HG03457 (cell line): ENCODE measurements around the gene CD70.
A peak's percentile ranks its signal among the peaks of the same experiment; 100 is the strongest.
"Not testable (repeated sequence)": the region's sequence is repeated elsewhere in the genome, so short reads cannot be mapped to it uniquely, and the experiment has no call there.

Source experiments
- ATAC-seq: cut with Tn5 transposase; IDR thresholded peaks from one replicate; pipeline ENCODE4 v1.9.1; 2021; ENCODE audit warnings: moderate number of reproducible peaks; ENCODE audit not compliant: unreplicated experiment

Gene CD70

GRCh38 chr19:6590827-6591319 is at the start of gene CD70:
Gene CD70, minus strand, starts transcription at chr19:6591150. Its CDS starts 148 bp downstream, at chr19:6591002.
- ATAC-seq: peak; percentile 41

DNA sequence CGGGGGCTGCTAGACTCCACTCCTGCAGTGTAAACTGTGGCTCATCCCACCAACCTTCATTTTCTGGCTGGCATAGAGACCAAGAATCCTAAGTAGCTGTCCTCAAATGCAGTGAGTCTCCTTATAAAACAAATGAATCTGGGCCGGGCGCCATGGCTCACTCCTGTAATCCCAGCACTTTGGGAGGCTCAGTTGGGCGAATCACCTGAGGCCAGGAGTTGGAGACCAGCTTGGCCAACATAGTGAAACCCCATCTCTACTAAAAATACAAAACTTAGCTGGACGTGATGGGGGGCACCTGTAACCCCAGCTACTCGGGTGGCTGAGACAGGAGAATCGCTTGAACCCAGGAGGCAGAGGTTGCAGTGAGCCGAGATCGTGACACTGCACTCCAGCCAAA is 49.4 kb upstream of the CD70 start:
- ATAC-seq: not testable (repeated sequence)

DNA sequence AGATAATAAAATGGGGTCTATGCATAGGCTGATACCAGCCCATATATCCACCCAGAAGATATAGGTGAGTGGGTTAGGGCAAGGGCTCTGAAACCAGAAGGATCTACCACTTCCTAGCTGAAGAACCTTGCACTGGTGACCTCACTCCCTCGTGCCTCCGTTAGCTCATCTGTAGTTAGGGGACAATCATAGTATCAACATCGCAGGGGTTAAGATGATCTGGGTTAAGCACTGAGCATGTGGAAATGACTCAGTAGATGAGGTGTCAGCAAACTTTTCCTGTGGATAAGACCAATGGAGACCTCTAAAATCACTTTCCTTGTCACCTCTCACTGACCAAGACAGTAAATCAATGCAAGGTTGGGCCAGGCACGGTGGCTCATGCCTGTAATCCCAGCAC is 48.5 kb upstream of the CD70 start:
- no peak for ATAC-seq

DNA sequence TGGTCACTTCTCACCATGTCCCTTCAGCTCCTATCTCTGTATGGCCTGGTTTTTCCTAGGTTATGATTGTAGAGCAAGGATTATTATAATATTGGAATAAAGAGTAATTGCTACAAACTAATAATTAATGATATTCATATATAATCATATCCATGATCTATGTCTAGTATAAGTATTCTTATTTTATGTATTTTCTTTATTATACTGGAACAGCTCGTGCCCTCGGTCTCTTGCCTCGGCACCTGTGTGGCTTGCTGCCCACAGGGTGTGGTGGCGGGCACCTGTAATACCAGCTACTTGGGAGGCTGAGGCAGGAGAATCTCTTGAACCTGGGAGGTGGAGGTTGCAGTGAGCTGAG is 42.5 kb upstream of the CD70 start:
- ATAC-seq: not testable (repeated sequence)

- not testable (repeated sequence) for ATAC-seq
These were observed 42.0 kb upstream of the CD70 start for GRCh38 chr19:6632747-6633455.

DNA sequence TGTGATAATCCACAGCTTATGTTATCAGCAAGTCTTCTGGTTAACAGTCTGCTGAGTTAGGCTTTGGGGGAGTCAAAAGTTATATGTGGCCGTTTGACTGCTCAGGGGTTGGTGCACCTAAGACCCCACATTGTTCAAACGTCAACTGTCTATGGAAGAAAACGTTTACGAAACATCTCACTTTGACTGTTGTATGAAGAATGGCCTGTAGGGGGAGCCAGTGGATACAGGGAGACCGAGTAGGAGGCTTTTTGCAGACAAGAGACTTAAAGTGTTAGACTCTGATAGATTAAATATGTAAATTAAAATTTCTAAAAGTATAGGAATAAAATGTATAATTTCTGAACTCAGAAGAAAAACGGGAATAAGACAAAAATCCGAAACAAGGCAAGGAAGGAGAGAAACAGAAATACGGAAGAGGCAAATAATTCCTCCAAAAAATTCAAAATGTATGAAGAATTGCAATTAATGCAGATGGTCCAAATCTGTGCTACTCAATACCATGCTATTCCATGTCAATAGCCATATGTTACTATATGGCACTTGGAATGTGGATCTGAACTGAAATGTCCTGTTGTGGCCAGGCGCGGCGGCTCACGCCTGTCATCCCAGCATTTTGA is 41.2 kb upstream of the CD70 start:
- no peak for ATAC-seq

GRCh38 chr19:6626764-6627163 is 35.8 kb upstream of the CD70 start:
- no peak for ATAC-seq

GRCh38 chr19:6617374-6617773 is 26.4 kb upstream of the CD70 start:
- no peak for ATAC-seq

- no peak for ATAC-seq
These were observed 25.1 kb upstream of the CD70 start for GRCh38 chr19:6616011-6616410.

GRCh38 chr19:6613711-6614110 is 22.8 kb upstream of the CD70 start:
- ATAC-seq: no peak

GRCh38 chr19:6610934-6611852 is 20.2 kb upstream of the CD70 start:
- no peak for ATAC-seq

GRCh38 chr19:6608940-6609339 is 18.0 kb upstream of the CD70 start:
- no peak for ATAC-seq

GRCh38 chr19:6608146-6608545 is 17.2 kb upstream of the CD70 start:
- ATAC-seq: not testable (repeated sequence)

GRCh38 chr19:6606276-6607070 is 15.5 kb upstream of the CD70 start:
- not testable (repeated sequence) for ATAC-seq

GRCh38 chr19:6604906-6605305 is 14.0 kb upstream of the CD70 start:
- ATAC-seq: no peak

DNA sequence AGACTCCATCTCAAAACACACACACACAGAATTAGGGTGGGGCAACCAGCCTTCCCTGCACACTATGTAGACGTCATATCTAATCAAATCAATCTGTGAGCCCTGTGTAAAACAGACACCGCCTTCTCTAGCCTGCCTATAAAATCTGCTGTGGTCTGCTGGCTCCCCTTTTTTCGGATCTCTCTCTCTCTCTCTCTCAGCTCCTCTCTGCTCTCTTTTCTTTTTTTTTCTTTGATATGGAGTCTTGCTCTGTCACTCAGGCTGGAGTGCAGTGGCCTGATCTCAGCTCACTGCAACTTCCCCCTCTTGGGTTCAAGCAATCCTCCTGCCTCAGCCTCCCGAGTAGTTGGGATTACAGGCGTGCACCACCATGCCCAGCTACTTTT is 11.8 kb upstream of the CD70 start:
- no peak for ATAC-seq

- ATAC-seq: peak; percentile 66
These were observed 10.6 kb upstream of the CD70 start for GRCh38 chr19:6601537-6602052.

DNA sequence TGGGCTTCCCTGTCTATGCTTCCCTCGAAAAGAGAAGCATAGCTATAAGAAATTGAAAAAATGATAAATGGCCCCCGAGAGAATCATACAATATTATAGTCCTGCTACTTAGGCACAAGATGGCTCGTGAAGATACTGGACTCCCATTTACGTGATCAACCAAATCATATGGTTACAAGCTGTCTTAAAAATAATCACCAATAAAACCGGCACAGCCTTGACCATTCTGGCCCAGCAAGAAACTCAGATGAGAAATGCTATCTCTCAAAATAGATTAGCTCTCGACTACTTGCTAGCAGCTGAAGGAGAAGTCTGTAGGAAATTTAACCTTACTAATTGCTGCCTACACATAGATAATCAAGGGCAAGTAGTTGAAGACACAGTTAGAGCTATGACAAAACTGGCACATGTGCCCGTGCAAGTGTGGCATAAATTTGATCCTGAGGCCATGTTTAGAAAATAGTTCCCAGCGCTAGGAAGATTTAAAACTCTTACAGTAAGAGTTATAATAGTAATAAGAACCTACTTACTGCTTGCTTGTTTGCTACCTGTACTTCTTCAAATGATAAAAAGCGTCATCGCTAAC is 10.1 kb upstream of the CD70 start:
- ATAC-seq: not testable (repeated sequence)

DNA sequence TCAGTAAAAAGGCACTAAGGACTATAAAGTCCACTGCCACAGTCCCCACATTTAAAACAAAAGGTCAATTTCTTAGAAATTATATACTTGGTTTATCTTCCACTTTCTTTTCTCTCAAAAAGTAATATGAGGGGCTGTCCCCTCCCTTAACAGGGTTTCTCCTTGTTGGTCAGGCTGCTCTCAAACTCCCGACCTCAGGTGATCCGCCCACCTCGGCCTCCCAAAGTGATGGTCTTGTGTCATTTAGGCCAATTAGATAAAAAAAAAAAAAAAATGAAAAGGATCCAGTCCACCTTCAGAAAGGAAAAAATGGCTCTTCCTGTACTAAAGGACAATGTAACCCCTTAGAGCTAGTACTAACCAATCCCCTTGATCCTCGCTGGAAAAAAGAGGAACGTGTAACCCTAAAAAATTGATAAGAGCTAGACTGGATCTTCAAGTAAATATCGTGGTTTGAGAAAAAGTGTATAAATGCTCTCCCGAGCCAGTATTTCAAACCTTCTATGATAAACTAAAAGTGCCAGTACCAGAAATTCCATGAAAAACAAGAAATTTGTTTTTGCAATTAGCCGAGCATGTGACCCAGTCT is 9.0 kb upstream of the CD70 start:
- ATAC-seq: no peak
